Measurements from ENCODE around the gene SURF6.

The SURF6 gene

DNA sequence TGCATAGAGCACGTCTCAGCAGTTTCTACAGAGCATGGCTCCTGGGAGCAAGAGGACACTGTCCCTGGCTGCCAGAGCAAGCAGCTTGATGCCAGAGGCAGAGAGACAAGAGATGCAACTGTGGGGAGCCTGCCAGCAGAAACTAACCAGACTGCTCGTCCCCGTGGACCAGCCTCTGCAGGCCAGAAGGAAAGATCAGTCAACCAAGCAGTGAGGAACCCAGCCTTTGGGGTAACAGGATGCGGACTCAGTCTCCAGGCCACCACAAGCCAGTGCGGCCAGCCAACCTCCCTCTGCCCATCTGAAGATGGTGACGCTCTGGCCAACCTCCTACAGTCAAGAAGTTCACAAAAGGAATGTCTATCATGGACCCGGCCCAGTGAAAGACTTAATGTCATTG lies 36.2 kb upstream of the SURF6 start:
- ATAC-seq (no peak), DNase-seq (no peak)
- H3K4me1 Mint-ChIP-seq, result peaks cover 76% of the 10 kb centered on the region
- peak overlapping the region; percentile 91 to 96 for H3K27ac Mint-ChIP-seq
- H3K4me3 Mint-ChIP-seq, result peak overlapping the region; percentile 97 to 99
- no peaks in the 10 kb centered on the region for H3K9me3 Mint-ChIP-seq
- no peaks in the 10 kb centered on the region for H3K27me3 Mint-ChIP-seq

DNA sequence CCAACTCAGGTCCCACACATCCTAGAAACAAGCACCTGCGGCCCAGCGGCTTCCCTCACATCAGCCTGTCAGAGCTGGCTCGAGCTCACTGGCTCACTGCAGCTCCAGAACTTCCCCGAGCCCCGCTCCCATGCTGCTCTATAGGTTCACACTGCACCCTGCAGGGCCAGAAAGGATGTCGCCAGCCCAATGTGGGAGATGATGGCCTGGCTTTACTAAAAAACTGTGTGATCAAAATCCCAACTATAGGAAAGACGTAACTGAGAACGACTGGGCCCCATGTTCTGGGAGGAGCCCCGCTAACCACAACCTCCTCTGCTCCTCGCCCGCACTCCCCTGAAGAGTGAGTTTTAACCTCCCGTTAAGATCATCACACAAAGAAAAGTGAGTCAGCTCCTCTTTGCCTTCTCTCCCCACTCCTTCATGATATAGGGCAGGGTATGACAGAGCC lies 35.3 kb upstream of the SURF6 start:
- H3K9me3 Mint-ChIP-seq, result no peaks in the 10 kb centered on the region
- H3K4me1 Mint-ChIP-seq, result peaks cover 75% of the 10 kb centered on the region
- no peaks in the 10 kb centered on the region for H3K27me3 Mint-ChIP-seq
- H3K4me3 Mint-ChIP-seq, result peak overlapping the region; percentile 97 to 99
- DNase-seq, result peak; percentile 73 to 89
- H3K27ac Mint-ChIP-seq, result peak overlapping the region; percentile 91 to 96
- peak; percentile 79 for ATAC-seq

DNA sequence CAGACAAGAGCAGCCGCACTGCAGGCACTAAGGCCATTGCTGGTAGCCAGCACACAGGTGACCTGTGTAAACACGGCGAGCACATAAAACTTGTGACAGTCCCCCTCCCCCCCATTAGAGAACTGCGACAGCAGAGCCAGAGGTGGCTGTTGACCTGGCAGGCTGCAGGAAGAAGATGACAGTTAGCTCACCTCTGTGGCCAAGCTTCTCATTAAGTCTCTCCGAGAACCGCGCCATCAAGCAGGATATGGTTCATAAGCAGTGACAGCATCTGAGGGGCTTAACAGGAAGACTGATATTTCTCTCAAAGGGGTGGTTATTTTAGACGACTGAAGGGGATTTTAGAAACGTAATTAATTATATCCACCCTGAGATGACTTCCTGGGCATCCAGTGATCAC lies 34.7 kb upstream of the SURF6 start:
- DNase-seq (peak in 1 of 2 donors; percentile 76), ATAC-seq (peak; percentile 72)
- Mint-ChIP-seq H3K27ac (peak overlapping the region; percentile 91 to 96), H3K4me1 (peaks cover 75% of the 10 kb centered on the region), H3K4me3 (peak overlapping the region; percentile 97 to 99), H3K9me3 (no peaks in the 10 kb centered on the region), H3K27me3 (no peaks in the 10 kb centered on the region)

DNA sequence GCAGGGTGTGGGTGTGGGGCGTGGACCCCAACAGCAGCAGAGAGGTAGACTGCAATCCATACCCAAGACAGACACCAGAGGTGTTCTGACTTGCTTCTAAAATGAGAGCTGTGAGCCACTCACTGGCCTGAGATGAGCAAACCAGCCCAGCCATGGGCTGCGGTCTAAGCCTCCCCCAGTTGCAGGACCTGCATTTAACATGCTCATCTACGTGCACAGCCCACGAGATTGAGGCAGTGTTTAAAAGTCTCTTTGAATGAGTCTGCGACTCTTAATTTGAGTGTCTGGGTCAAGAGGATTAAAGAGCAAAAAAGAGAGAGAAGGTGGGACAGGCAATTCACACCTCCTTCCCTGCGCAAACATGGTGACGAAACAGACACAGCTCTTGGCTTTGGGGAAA lies 33.9 kb upstream of the SURF6 start:
- peaks cover 75% of the 10 kb centered on the region for H3K4me1 Mint-ChIP-seq
- ATAC-seq (no peak), DNase-seq (no peak)
- peak overlapping the region; percentile 91 to 96 for H3K27ac Mint-ChIP-seq
- H3K27me3 Mint-ChIP-seq, result no peaks in the 10 kb centered on the region
- no peaks in the 10 kb centered on the region for H3K9me3 Mint-ChIP-seq
- H3K4me3 Mint-ChIP-seq, result peak overlapping the region; percentile 97 to 99

DNA sequence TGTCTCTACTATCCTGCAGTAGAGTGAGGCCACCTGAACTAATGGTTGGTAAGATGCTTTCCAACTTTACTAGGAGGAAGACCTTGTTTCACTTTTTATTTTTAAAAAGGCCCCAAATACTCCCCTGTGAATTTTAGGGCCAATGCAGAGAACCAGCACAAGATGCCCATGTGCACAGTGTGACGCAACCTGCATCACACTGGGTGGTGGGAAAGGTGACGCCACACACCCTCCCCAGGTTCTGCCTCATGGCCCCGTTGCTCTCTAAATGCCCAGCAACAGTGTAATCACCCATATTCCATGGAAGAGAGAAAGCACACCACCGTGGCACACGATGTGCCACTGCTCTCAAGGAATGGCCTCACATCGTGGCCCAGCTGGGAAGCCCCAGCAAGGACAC lies 33.4 kb upstream of the SURF6 start:
- H3K4me1 Mint-ChIP-seq, result peaks cover 75% of the 10 kb centered on the region
- no peak for ATAC-seq
- H3K4me3 Mint-ChIP-seq, result peak overlapping the region; percentile 97 to 99
- H3K9me3 Mint-ChIP-seq, result no peaks in the 10 kb centered on the region
- H3K27me3 Mint-ChIP-seq, result no peaks in the 10 kb centered on the region
- DNase-seq, result no peak
- peak overlapping the region; percentile 89 to 95 for H3K27ac Mint-ChIP-seq

DNA sequence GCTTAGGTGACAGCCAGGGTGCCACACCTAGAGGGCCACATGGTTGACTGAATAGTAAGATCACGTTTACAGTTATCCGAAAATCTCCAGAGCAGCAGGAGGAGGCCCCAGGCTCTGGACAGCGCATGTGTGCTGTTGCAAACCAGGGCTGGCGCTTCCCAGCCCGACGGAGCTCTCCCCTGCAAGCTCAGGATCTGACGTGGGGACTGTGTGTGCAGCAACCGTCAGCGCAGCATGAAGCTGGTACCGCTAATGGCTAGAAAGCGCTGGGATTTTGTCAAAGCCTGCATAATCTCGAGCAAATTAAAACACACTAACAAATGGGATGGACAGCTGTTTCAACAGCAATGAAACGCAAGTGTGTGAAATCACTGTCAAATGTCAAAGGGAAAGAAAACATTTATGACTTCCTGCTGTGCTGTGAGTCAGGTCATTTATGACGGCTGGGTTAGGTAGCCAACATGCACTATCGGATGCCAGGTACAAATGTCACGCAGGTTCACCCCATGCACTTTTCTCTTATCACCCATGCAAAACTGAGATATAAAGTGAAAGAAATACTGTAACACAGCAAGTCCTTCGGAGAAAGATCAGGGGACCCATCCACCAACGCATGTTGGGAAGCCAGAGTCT lies 32.4 kb upstream of the SURF6 start:
- Mint-ChIP-seq H3K27me3 (no peaks in the 10 kb centered on the region), H3K4me1 (peaks cover 69% of the 10 kb centered on the region), H3K9me3 (no peaks in the 10 kb centered on the region), H3K27ac (peak overlapping the region; percentile 95), H3K4me3 (peak overlapping the region; percentile 97 to 99)
- ATAC-seq, result no peak
- no peak for DNase-seq

DNA sequence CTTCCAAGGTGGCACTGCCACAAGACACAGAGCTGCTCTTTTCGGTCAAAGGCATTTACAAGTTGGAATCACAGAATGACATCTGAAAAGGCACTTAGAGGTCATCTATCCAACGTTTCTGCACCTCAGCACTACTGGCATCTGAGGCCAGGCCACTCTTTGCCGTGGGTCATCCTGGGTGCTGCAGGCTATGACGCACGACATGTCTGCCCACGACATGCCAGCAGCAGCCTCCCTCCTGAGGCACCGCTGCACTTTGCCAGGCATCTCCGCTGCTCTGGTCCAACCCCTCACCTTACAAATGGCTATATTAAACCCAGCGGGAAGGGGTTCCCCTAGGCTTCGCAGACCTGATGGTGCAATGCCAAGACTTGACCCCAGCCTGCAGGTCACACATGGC lies 31.8 kb upstream of the SURF6 start:
- no peaks in the 10 kb centered on the region for H3K9me3 Mint-ChIP-seq
- H3K27ac Mint-ChIP-seq, result no peak overlapping the region
- peaks cover 69% of the 10 kb centered on the region for H3K4me1 Mint-ChIP-seq
- ATAC-seq (no peak), DNase-seq (no peak)
- H3K27me3 Mint-ChIP-seq, result no peaks in the 10 kb centered on the region
- no peak overlapping the region for H3K4me3 Mint-ChIP-seq

DNA sequence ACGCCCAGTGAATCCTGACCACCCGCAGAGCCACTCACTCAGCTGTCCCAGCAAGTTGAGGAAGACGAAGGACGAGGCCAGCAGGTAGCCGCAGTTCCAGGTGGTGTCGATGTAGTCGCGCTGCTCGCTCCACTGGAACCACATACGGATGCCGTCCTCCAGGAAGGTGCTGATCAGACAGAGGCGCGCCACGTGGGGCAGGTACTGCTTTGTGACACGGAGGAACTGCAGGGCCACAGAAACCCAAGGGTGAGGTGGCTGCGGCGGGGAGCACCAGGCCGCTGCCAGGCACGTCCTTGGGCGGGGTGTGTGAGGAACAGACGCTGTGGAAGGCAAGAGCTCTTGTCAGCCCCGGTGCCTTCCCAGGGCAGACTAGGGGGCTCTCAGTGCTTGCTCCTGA lies 31.2 kb upstream of the SURF6 start:
- Mint-ChIP-seq H3K4me1 (peaks cover 68% of the 10 kb centered on the region), H3K27ac (peak overlapping the region in 1 of 2 donors; percentile 61)

DNA sequence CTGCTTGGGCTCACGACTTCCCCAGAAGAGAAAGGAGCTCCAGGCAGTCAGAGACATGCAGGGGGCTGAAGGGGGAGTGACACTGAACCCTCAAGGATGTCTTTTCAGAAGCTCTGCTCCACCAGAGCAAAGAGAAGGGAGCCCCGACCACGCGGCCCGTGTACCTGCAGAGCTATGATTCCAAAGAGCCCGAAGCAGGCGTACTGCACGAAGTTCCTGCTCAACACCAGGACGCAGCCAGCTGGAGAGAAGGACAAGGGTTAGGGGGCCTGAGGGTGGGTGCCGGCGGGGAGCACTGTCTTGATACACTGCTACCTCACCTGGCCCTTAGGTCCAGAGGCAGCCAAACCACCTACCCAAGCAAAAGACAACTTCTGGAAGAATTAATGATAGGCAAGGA lies 30.4 kb upstream of the SURF6 start:
- Mint-ChIP-seq H3K4me1 (peaks cover 68% of the 10 kb centered on the region), H3K27me3 (no peaks in the 10 kb centered on the region), H3K27ac (peak overlapping the region in 1 of 2 donors; percentile 34), H3K4me3 (no peak overlapping the region), H3K9me3 (no peaks in the 10 kb centered on the region)
- ATAC-seq (no peak), DNase-seq (no peak)

More for the DNA sequence above, 31.2 kb upstream of the SURF6 start:
- Mint-ChIP-seq H3K4me3 (no peak overlapping the region), H3K27me3 (no peaks in the 10 kb centered on the region), H3K9me3 (no peaks in the 10 kb centered on the region)
- no peak for DNase-seq
- no peak for ATAC-seq

DNA sequence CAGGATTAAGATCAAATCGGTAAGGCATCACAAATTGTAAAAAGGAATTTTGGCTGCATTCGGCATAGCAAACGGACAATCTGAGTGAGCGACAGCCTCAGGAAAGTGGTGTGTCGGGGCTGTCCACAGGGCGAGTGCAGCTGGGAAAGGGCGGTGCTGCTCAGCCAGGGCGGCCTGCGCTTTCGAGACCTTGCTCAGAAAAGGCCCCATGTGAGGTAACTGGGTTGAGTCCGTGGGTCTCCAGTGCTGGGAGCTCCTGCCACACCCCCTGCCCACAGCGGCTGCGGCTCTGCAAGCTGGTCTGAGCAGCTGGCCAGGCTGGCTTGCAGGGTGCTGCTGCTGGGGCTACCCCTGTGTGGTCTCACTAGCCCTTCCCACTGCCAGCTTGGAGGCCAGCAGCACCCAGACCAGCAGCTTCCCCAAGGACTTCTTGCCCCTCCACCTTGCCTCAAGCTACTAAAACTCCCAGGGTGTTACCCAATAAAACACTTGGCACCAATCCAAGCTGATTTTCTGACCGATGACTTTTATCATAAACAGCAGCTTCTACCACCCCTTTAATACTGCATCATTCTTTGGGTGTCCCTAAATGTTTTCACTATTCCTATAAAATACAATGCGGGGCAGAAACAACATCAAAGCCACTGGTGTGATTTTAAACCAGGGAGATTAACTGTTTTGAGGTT lies 26.5 kb upstream of the SURF6 start:
- ATAC-seq, result no peak
- Mint-ChIP-seq H3K4me3 (no peak overlapping the region), H3K27me3 (no peaks in the 10 kb centered on the region), H3K27ac (peak overlapping the region; percentile 9 to 69), H3K9me3 (no peaks in the 10 kb centered on the region), H3K4me1 (peaks cover 69% of the 10 kb centered on the region)
- DNase-seq, result no peak

DNA sequence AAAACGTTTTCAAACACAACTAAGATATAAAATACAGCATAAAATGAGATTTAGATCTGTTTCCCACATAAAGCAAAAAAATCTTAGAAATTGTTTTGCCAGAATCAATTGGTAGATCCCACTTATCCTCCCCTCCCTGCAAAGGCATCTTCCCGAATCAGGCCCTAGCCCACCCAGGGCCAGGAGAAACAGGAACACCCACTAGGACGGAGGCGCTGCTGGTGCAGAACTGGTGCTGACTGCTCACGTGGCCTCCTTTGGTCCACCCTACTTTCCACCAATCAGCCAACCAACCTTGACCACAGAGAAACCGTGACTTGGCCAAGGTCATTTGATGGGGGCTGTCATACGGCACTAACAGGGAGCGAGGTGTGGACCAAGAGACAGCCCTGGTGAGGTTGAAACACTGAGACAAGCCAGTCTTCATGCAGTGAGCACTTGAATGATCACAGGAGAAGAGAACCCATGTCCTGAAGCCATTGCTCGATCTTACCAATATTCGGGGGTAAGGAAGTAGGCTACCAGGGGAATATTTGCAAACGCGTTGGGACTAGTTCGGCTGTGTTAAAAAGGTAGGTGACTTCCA lies 25.6 kb upstream of the SURF6 start:
- peak overlapping the region in 1 of 2 donors; percentile 11 for H3K4me3 Mint-ChIP-seq
- DNase-seq (no peak), ATAC-seq (no peak)
- H3K27ac Mint-ChIP-seq, result peak overlapping the region; percentile 30 to 74
- peaks cover 69% of the 10 kb centered on the region for H3K4me1 Mint-ChIP-seq
- H3K27me3 Mint-ChIP-seq, result no peaks in the 10 kb centered on the region
- H3K9me3 Mint-ChIP-seq, result no peaks in the 10 kb centered on the region

DNA sequence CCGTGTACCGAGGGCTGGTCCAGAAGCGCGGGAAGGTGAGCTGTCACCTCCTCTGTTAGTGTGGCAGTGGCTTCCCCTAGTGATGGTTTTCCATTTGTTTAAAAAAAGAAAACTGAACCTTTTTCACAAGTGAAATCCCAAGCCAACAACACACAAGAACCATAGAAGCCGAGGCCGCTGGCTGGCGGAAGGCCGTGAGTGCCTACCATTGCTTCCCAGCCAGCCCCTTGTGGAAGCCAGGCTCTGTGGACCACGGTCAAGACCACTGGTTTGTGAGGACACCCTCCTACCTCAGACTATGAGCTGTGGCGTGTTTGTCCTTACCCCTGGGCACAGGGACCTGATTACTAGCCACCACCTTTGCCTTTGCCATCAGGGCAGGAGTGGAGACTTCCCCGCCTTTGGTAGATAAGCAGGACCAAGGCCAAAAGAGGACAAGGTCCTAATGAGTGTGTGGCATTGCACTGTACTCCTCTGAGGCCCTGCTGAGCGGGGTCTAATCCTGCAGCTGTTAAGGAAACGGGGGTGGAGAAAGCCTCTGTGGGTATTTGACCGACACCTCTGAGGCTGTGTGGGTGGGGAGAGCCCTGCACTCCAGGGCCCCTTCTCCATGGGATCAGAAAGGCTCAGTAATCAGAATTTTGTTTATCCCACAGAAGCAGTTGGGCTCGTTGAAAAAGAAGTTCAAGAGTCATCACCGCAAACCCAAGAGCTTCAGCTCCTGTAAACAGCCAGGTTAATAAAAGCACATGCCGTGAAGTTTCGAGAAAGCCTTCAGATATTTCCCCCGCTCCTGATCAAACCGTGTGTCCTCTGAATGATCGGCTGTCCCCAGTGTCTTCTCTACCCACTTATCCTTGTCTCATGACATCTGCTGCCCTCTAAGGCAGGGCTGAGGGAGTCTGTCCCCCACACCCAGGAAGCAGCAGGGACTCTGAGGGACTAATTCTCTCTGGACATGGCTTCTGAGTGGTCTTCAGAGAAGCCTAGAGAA lies 24.7 kb upstream of the SURF6 start:
- Mint-ChIP-seq H3K27ac (peak overlapping the region; percentile 20 to 74), H3K27me3 (no peaks in the 10 kb centered on the region), H3K9me3 (no peaks in the 10 kb centered on the region), H3K4me3 (peak overlapping the region in 1 of 2 donors; percentile 6), H3K4me1 (peaks cover 69% of the 10 kb centered on the region)
- DNase-seq, result no peak
- no peak for ATAC-seq

DNA sequence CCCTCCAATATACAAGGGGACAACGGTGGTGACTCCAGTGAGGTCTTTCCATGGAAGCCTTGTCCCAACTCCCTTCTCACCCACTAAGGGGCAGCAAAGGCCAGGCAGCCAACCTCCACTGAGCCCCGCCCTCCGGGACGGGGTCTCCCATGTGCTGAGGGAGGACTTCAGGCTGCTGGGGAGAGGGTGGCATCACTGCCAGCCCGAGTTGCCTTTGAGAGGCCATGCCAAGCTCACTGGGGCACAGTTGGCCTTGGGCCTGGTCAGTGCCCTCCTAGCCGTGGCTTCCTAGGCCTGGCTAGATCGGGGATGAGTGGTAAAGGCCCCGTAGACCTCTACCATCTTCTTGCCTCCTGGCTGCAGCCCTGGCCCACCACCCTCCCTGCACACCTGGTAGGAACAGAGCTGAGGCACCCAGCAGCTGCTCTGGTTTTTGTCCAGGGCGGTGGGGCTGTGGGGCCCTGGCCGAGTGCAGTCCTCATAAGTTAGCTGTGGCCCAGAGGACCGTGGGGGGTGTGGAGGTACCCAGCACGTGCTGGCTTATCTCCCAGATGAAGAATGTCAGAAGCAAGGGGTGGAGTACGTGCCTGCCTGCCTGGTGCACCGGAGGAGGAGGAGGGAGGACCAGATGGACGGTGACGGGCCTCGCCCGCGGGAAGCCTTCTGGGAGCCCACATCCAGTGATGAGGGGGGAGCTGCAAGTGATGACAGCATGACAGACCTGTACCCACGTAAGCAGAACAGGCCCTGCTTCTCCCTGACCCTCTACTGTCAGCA lies 23.6 kb upstream of the SURF6 start:
- peak overlapping the region; percentile 13 to 45 for H3K4me3 Mint-ChIP-seq
- DNase-seq (peak in 1 of 2 donors; percentile 52), ATAC-seq (peak; percentile 41)
- H3K27me3 Mint-ChIP-seq, result no peaks in the 10 kb centered on the region
- H3K27ac Mint-ChIP-seq, result peak overlapping the region; percentile 36 to 38
- no peaks in the 10 kb centered on the region for H3K9me3 Mint-ChIP-seq
- peaks cover 78% of the 10 kb centered on the region for H3K4me1 Mint-ChIP-seq

DNA sequence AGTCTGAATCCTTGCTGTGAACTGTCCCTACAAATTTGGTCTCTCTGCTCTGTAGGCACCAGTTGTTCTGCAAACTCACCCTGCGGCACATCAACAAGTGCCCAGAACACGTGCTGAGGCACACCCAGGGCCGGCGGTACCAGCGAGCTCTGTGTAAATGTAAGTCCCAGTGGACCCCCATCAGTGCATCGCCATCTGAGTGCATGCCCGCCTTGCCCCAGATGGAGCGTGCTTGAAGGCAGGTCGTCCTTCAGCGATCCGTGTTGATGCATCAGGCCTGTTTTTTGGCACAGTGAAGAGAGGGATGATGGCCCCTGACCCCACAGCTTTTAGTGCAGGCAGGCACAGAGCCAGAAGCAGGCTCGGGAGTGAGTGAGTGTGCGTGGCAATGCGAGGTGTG lies 21.7 kb upstream of the SURF6 start:
- ATAC-seq (no peak), DNase-seq (no peak)
- peak overlapping the region; percentile 86 to 94 for H3K4me3 Mint-ChIP-seq
- no peaks in the 10 kb centered on the region for H3K9me3 Mint-ChIP-seq
- H3K27ac Mint-ChIP-seq, result peak overlapping the region in 1 of 2 donors; percentile 98
- H3K4me1 Mint-ChIP-seq, result peaks cover 79% of the 10 kb centered on the region
- H3K27me3 Mint-ChIP-seq, result no peaks in the 10 kb centered on the region

All from stimulated activated naive CD8-positive, alpha-beta T cell treated with anti-CD3 and anti-CD28 coated beads, Interleukin-15, amount 100 ng/mL, for 72 hours (primary cell).